ENCODE data around the gene MAPK8IP1.
"Not testable (repeated sequence)": the region's sequence is repeated elsewhere in the genome, so short reads cannot be mapped to it uniquely, and the experiment has no call there.

Gene MAPK8IP1

DNA sequence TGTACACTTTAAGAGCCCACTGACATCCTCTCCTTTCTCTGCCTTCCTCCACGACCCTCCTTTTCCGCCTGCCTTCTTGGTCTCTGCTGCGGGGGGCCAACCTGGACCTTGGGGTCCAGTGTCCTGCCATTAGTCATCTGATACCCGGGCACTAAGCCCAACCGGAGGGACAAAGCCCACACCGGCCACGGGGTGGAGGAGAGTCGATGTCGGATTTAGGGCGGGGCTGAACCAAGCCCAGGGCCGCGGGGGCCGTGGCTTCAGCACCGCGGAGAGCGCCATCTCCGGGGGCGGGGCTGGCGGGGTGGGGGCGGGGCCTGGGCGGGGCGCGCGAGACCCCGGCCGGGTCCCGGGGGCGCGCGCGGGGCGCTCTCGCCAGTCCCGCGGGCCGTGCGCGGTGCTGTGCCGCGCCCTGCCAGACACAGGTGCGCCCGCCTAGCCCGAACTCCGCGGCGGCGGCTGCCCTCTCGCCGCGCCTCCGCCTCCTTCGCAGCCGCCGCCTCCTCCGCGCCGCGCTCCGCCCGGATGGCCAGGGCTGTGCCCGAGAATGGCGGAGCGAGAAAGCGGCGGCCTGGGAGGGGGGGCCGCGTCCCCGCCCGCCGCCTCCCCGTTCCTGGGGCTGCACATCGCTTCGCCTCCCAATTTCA, at the start of gene MAPK8IP1:
TSS of gene MAPK8IP1 (plus strand) at position 378 of the 647 bp plus-strand sequence. CDS start at position 548, 170 bp downstream.
- peak; percentile 85 for DNase-seq (ENCODE audit: low spot score)

- no peak for DNase-seq (ENCODE audit: low spot score)
Observed at GRCh38 chr11:45839204-45839603, 46.2 kb upstream of the MAPK8IP1 start.

DNA sequence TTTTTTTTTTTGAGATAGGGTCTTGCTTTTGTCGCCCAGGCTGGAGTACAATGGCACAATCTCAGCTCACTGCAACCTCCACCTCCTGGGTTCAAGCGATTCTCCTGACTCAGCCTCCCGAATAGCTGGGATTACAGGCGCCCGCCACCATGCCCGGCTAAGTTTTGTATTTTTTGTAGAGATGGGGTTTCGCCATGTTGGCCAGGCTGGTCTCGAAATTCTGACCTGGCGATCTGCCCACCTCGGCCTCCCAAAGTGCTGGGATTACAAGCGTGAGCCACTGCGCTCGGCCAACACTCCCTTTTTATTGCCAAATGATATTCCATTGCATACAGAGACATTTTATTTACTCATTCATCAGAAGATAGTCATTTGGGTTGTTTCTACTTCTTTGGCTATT, 45.2 kb upstream of the MAPK8IP1 start:
- not testable (repeated sequence) for DNase-seq (ENCODE audit: low spot score)

- peak; percentile 89 for DNase-seq (ENCODE audit: low spot score)
Observed at GRCh38 chr11:45843158-45843924, 42.1 kb upstream of the MAPK8IP1 start.

- DNase-seq (ENCODE audit: low spot score), result no peak
Observed at GRCh38 chr11:45844822-45845578, 40.5 kb upstream of the MAPK8IP1 start.

DNA sequence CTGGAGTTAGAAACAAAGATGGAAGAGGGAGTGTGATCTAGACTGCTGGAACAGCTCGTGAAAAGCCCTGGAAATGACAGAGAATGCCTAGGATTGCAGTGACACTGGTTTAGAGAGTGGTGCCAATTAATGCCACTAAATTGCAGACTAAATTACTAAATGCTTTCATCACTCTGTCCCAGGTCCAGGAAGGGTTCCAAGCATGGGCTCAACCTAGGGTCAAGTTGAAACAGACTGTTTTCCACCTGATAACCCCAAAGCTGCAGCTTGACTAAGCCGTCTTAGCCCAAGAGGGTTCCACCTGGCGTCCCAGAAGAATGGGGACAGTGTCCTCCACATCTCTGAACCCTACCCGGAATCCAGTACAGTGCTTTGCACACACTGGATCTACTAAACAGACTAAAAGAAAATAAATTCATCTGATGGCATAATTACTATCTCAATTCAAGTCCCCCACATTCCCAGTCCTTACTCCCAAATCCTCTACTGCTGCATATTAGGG, 39.2 kb upstream of the MAPK8IP1 start:
- DNase-seq (ENCODE audit: low spot score), result no peak

DNA sequence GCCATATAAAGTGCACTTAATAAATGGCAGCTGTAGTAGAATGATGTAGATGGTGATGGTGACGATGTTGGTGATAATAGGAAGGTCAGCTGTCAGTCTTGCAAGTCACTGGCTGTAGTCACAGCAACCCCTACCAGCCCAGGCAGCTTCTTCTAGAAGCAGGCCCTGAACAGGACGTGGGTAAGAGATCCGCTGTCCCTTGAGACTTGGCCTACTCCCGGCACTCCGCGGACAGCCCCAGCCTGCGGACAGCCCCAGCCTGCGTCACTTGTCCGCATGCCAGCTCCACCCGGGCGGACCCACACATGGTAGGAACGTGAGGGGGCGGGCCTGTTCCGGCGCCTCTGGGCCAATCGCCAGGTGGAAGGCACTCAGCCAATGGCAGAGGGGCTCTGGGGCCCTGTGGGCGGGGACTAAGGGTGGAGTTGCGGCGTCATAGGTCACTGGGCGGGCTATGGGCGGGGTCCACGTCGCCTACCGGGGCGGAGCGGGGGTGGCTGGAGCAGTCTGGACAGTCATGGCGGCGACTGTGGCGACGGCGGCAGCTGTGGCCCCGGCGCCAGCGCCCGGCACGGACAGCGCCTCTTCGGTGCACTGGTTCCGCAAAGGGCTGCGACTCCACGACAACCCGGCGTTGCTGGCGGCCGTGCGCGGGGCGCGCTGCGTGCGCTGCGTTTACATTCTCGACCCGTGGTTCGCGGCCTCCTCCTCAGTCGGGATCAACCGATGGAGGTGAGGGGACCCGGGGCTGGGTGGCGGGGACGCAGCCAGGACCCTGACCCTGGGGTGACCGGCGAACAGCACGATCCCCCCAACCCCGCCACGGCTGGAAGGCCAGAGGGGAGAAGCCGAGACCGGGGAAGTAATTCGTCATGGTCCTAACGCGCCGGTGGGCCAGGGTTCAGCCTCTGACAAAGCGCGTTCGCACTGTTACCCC, 38.2 kb upstream of the MAPK8IP1 start, which contains the start of gene CRY2:
TSS of gene CRY2 (plus strand) at position 502 of the 937 bp plus-strand sequence. CDS start at position 518, 16 bp downstream.
- DNase-seq (ENCODE audit: low spot score), result peak; percentile 97

DNA sequence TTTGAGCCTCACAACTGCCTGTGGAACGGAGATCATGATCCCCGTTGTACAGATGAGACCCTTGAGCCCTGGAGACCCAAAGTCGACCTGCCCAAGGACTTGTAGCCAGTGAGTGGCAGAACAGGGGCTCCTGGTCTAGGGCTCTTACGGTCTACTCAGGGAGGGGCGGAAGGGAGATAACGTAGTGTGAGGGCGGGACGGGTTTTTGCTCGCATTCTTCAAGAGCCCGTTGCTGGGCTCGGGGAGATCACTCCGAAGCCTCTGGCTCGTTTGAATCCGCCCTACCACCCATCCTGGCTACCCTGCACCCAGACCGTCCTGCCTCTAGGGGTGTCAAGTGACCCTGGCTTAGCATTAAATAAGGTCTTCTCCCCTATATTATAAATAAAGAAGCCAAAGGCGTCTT, 37.5 kb upstream of the MAPK8IP1 start:
- peak; percentile 34 for DNase-seq (ENCODE audit: low spot score)

DNA sequence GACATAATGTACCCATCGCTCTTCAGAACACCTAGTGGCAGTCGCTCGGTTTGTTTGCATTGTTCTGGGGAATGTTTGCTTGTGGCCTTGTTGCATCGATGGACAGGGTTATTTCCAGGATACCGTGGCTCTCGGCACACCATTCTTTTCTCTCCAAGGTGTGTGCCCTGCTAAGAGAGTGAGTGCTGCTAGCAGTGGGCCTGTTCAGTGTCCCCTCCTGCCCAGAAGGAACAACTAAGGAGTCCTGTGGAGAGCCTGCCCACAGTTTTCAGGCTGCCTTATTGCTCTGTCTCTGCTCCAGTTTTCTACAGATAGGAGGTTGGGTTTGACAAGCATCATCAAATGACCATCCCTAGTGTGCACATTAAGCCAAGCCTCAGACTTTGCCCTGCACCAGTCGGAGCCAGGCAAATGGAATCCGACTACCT, 36.8 kb upstream of the MAPK8IP1 start:
- DNase-seq (ENCODE audit: low spot score), result no peak

GRCh38 chr11:45850446-45850845, 35.0 kb upstream of the MAPK8IP1 start:
- DNase-seq (ENCODE audit: low spot score), result no peak

- DNase-seq (ENCODE audit: low spot score), result no peak
Observed at GRCh38 chr11:45851228-45851627, 34.2 kb upstream of the MAPK8IP1 start.

DNA sequence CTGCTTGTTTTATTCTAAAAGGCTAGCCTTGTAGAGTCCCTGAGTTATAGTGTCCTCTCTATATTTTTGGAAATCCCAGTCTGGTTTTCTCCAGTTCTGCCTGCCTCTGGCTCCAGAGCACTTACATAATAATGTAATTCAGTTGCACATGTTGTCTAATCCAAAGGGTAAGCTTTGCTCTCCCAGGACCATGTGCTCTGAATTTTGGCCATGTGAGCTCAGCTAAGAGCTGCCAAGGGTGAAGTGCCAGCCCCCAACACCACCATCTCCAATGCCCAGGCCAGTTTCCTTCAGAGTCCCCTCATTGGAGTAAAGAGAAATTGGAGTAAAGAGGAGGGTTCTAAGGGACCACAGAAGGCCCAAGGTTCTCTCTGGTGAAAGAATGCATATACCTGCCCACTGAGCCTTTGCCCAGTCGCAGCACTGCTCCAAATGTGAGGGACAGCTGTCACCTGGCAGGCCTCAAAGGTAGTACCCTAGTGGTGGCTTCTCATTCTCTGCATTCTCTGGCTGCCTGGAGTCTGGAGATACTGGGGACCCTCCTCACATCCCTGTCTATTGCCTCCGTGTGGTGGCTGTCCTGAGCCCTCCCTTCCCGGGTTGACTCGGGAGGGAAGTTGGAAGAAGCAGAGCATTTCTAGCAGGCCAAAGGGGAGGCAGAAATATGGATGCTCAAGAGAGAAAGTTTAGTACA, 33.3 kb upstream of the MAPK8IP1 start:
- DNase-seq (ENCODE audit: low spot score), result no peak

DNA sequence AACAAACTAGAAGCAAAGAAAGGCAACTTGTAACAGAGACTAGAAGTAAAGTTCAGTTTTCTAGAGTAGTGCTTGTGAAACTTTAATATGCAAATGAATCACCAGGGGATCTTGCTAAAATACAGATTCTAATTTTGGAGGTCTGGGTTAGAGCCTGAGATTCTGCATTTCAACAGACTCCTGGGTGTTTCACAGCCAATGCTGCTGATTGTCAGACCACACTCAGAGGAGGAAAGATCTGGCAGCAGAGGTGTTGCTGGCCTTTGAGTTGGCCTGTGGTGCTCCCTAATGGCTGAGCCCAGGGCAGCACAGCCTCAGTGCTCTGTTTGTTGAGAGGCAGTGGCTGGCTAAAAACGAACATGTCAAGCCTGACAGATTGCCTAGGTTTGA, 32.7 kb upstream of the MAPK8IP1 start:
- DNase-seq (ENCODE audit: low spot score), result no peak

GRCh38 chr11:45853332-45854219, 31.9 kb upstream of the MAPK8IP1 start:
- no peak for DNase-seq (ENCODE audit: low spot score)

GRCh38 chr11:45855308-45855707, 30.1 kb upstream of the MAPK8IP1 start:
- no peak for DNase-seq (ENCODE audit: low spot score)

DNA sequence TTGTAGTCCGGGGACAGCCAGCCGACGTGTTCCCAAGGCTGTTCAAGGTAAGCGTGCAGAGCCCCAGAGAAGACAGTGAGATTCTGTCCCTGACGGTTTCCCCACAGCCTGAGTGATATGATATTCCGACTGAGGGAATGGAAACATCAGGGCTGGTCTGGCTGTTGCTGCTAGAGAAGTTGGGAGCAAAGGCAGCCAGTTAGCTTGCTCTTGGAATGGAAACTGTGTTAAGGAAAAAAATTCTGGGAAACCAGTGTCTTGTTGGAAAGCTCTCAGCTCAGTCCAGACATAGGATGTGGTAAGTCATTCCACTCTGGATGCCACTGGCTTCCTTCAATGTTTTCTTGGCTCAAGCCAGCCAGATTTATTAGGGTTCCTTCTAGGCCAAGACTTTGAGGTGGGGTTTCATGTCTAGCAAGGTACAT, 29.4 kb upstream of the MAPK8IP1 start:
- no peak for DNase-seq (ENCODE audit: low spot score)

- peak; percentile 63 for DNase-seq (ENCODE audit: low spot score)
Observed at GRCh38 chr11:45857961-45858474, 27.4 kb upstream of the MAPK8IP1 start.

GRCh38 chr11:45858751-45859398, 26.6 kb upstream of the MAPK8IP1 start:
- no peak for DNase-seq (ENCODE audit: low spot score)

GRCh38 chr11:45859661-45860140, 25.8 kb upstream of the MAPK8IP1 start:
- peak; percentile 95 for DNase-seq (ENCODE audit: low spot score)
